Lower leg skin (tissue), 4 donors: ENCODE measurements around the gene CCT6B. TPM values are rescaled to one million over a fixed set of nuclear protein-coding genes. Genes with fewer than 3 reads are reported as not detected.

Experiments used
- DNase-seq, 2 donors: peaks; one replicate each; pipeline ENCODE4 v3.0.0-alpha.2; 2019; ENCODE audit warnings: low spot score in 2 of 2
- H3K4me3 ChIP-seq: fragments of 200-600 bp; sonication (generic); 2 replicates; pipeline ENCODE4 v1.5.1; 2017; ENCODE audit warnings: mild to moderate bottlenecking, low read depth; ENCODE audit not compliant: poor library complexity, severe bottlenecking
- POLR2A ChIP-seq, 2 donors: fragments of 450-650 bp; IDR thresholded peaks; one replicate each; pipeline ENCODE4 v1.6.1; 2016 to 2017; ENCODE audit warnings: antibody characterized with exemption in 2 of 2, mild to moderate bottlenecking in 1 of 2, moderate library complexity in 1 of 2
- WGBS, 2 donors: methylation state at CpG; one replicate each; pipeline ENCODE4 v1.1.5; 2018; 5-methylcytosine and 5-hydroxymethylcytosine counted together
- intact Hi-C: fragments of 100-400 bp; cut with DNase I; formaldehyde crosslinking; loops from one replicate; pipeline ENCODE4 v1.15.0; 2023; ENCODE audit warnings: low total_unique reads
- total RNA-seq, 4 donors: library from RNA; depleted of rRNA; stranded (reverse); fragments of >200 nt; gene quantifications; one replicate each; pipeline ENCODE4 v1.1.0, GENCODE V29; 2016
- TF ChIP-seq, protein P1 (sequence below), 3 donors: fragments of 450-650 bp; IDR thresholded peaks; one replicate each; pipeline ENCODE4 v1.5.1; 2016; ENCODE audit warnings: antibody characterized with exemption in 3 of 3, mild to moderate bottlenecking in 3 of 3, moderate library complexity in 2 of 3

The CCT6B gene
- total RNA-seq, 4 donors from 2014 or later, result 1.3 to 3.4 (median 1.8) TPM

GRCh38 chr17:34926661-34927060, 34.6 kb downstream of the CCT6B start:
- intact Hi-C loops, result no loop called here
- 93 to 95% methylated on average over 3 of the region's 3 CpGs for WGBS, 2 donors
- TF ChIP-seq, protein P1, sequence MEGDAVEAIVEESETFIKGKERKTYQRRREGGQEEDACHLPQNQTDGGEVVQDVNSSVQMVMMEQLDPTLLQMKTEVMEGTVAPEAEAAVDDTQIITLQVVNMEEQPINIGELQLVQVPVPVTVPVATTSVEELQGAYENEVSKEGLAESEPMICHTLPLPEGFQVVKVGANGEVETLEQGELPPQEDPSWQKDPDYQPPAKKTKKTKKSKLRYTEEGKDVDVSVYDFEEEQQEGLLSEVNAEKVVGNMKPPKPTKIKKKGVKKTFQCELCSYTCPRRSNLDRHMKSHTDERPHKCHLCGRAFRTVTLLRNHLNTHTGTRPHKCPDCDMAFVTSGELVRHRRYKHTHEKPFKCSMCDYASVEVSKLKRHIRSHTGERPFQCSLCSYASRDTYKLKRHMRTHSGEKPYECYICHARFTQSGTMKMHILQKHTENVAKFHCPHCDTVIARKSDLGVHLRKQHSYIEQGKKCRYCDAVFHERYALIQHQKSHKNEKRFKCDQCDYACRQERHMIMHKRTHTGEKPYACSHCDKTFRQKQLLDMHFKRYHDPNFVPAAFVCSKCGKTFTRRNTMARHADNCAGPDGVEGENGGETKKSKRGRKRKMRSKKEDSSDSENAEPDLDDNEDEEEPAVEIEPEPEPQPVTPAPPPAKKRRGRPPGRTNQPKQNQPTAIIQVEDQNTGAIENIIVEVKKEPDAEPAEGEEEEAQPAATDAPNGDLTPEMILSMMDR (IDR thresholded peaks at IDR 0.05), result no peak
- TF ChIP-seq POLR2A (IDR thresholded peaks at IDR 0.05), result no peak
- no peak overlapping the region for H3K4me3 ChIP-seq
- DNase-seq, result no peak

GRCh38 chr17:34920676-34921075, 40.6 kb downstream of the CCT6B start:
- DNase-seq, result no peak
- intact Hi-C loops, result no loop called here
- WGBS, 2 donors, result 88 to 91% methylated on average over 4 of the region's 4 CpGs
- no peak for TF ChIP-seq POLR2A (IDR thresholded peaks at IDR 0.05)
- TF ChIP-seq, protein P1 (IDR thresholded peaks at IDR 0.05), result no peak
- no peak overlapping the region for H3K4me3 ChIP-seq

GRCh38 chr17:34917381-34917780, 43.9 kb downstream of the CCT6B start:
- intact Hi-C loops, result no loop called here
- TF ChIP-seq, protein P1 (IDR thresholded peaks at IDR 0.05), result no peak
- TF ChIP-seq POLR2A (IDR thresholded peaks at IDR 0.05), result no peak
- WGBS, 2 donors, result 64 to 88% methylated on average over 1 of the region's 1 CpG
- no peak for DNase-seq
- H3K4me3 ChIP-seq, result no peak overlapping the region

DNA sequence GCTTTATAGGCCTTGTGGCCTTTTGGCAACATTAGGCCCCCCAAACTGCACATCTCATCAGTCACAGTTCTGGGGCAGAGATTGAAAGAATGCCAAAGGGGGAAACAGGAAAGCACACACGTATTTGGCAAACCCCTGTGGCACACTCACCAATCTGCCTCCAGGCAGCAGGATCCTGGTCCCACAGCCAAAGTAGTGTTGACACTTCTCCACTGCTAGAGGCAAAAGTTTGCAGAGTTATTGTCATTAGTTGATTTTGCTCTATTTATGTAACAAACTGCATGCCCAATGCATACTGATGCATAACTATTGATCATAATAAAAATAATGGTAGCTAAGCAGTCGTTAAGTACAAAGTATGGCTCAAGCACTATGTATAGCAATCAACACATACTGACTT, 45.1 kb downstream of the CCT6B start:
- no peak for DNase-seq
- TF ChIP-seq POLR2A (IDR thresholded peaks at IDR 0.05), result no peak
- TF ChIP-seq, protein P1 (IDR thresholded peaks at IDR 0.05), result no peak
- intact Hi-C loops, result no loop called here
- 61% methylated on average over 2 of the region's 2 CpGs for WGBS, 2 donors
- no peak overlapping the region for H3K4me3 ChIP-seq

DNA sequence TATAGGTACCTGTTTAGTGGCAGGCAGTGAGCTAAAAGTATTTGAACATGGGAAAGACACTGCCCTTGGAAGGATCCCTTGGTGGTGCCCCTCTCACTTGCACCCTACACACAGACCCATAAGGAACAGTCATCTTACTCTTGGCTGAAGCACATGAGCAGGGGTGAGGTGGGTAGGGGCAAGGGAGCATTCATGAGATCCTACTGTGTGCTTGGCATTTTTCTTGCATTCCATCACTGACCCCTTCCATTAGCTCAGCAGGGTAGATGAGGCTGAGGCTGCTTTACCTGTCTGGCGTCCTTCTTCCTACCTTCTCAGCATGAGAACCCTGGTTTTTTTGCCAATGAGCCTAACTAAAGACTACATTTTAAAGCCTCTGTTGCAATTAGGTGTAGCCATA, 48.3 kb downstream of the CCT6B start:
- H3K4me3 ChIP-seq, result no peak overlapping the region
- no peak for DNase-seq
- TF ChIP-seq POLR2A (IDR thresholded peaks at IDR 0.05), result no peak
- TF ChIP-seq, protein P1 (IDR thresholded peaks at IDR 0.05), result no peak
- WGBS, 2 donors, result 48 to 87% methylated on average over 1 of the region's 1 CpG
- intact Hi-C loops, result no loop called here

- WGBS, 2 donors, result 64 to 77% methylated on average over 5 of the region's 5 CpGs
- H3K4me3 ChIP-seq, result no peak overlapping the region
- TF ChIP-seq, protein P1 (IDR thresholded peaks at IDR 0.05), result no peak
- TF ChIP-seq POLR2A (IDR thresholded peaks at IDR 0.05), result no peak
- no peak for DNase-seq
- intact Hi-C loops, result no loop called here
Observed at GRCh38 chr17:34909040-34909439, 52.2 kb downstream of the CCT6B start.
